ENCODE results near the gene ITGAV. TPM values are rescaled to one million over a fixed set of nuclear protein-coding genes. Genes with fewer than 3 reads are reported as not detected.

Gene ITGAV
- total RNA-seq, 1 donor from 2014 or later, result 115 TPM

DNA sequence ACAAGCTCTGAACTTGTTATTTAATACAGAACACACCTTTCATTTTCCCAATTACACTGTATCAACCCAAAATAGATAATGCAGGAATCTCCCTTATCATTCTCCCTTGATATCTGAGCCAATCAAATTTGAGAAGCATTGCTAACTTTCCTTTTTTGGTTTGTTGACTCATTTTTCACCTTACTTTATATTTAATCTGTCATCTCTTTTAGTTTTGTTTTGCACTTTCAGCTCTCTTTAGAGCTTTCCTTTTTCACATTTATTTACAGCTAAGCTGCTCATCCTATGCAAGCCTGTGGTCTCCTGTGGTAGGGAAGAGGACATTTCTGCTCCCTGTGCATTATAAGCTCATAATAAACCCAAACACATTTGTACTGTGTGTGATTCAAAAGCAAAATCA is 50.1 kb downstream of the ITGAV start:
- no peaks in the 10 kb centered on the region for H3K27me3 ChIP-seq
- H3K36me3 ChIP-seq, result peaks cover 12 to 48% of the 10 kb centered on the region in 2 donors
- H3K27ac ChIP-seq, result no peak overlapping the region
- H3K4me3 ChIP-seq, result no peak overlapping the region
- H3K9me3 ChIP-seq, result no peaks in the 10 kb centered on the region
- TF ChIP-seq, protein P1, sequence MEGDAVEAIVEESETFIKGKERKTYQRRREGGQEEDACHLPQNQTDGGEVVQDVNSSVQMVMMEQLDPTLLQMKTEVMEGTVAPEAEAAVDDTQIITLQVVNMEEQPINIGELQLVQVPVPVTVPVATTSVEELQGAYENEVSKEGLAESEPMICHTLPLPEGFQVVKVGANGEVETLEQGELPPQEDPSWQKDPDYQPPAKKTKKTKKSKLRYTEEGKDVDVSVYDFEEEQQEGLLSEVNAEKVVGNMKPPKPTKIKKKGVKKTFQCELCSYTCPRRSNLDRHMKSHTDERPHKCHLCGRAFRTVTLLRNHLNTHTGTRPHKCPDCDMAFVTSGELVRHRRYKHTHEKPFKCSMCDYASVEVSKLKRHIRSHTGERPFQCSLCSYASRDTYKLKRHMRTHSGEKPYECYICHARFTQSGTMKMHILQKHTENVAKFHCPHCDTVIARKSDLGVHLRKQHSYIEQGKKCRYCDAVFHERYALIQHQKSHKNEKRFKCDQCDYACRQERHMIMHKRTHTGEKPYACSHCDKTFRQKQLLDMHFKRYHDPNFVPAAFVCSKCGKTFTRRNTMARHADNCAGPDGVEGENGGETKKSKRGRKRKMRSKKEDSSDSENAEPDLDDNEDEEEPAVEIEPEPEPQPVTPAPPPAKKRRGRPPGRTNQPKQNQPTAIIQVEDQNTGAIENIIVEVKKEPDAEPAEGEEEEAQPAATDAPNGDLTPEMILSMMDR (IDR thresholded peaks at IDR 0.05), result no peak
- no peaks in the 10 kb centered on the region for H3K4me1 ChIP-seq
- intact Hi-C loops (cut with DNase I), result loop anchor here (5.0 kb wide), 2 partner anchors 53 to 153 kb away; partner anchors contain the start of gene ZC3H15
- DNase-seq (ENCODE audit: low spot score in 2 of 2), result no peak

DNA sequence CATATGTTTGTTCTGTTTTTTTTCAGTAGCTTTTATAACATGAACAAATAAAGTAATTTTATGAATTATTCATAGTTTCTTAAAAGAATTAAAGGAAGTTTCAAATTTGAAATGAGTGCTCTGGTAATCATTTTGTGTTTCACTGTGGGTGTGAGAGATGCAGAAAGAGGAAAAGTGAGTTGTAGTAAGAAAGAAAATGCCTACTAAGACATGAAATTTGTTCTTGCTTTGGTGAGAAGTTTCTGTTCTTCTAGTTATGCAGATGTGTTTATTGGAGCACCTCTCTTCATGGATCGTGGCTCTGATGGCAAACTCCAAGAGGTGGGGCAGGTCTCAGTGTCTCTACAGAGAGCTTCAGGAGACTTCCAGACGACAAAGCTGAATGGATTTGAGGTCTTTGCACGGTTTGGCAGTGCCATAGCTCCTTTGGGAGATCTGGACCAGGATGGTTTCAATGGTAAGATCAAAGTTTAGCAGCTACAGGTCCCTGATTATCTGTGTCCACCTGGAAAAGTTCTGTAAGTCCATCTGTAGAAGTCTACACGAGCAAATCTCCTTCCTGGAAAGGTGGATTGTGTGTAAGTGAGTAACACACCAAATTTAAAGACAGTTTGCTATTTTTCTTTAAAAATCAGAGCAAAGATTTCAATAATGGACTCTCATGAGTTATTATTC is 51.4 kb downstream of the ITGAV start:
- peaks cover 12 to 48% of the 10 kb centered on the region in 2 donors for H3K36me3 ChIP-seq
- peak overlapping the region in 1 of 2 donors; percentile 24 for H3K27ac ChIP-seq
- no peaks in the 10 kb centered on the region for H3K9me3 ChIP-seq
- no peak for DNase-seq (ENCODE audit: low spot score in 2 of 2)
- no peaks in the 10 kb centered on the region for H3K4me1 ChIP-seq
- intact Hi-C loops (cut with DNase I), result loop anchor here (1.0 to 5.0 kb wide), 3 partner anchors 54 to 154 kb away; partner anchors contain the start of gene ZC3H15
- H3K27me3 ChIP-seq, result no peaks in the 10 kb centered on the region
- H3K4me3 ChIP-seq, result no peak overlapping the region
- TF ChIP-seq, protein P1 (IDR thresholded peaks at IDR 0.05), result no peak

DNA sequence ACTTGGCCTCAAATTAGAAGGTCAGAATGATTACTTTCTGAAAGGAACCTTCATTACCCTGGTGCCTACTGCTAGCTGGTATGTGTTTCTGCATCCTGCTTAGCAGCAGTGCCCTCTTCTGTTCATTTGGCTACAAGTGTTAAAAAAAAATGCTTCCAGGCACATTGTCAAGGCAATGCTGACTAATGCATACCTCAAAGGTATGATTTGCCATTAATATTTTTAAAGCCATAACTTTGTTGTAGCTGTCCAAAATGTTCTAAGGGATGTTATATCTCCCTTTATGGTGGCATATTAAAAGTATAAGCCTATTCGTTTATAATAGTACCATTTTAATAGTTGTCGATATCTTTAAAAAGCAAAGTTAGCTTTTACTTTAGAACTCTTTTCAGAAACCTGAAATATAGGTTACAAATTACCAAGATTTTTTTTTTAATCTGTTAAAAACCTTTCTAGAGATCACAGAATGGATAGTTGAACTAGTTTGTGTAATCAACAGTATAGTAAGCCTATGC is 52.0 kb downstream of the ITGAV start:
- no peak for DNase-seq (ENCODE audit: low spot score in 2 of 2)
- Histone ChIP-seq H3K36me3 (peaks cover 12 to 53% of the 10 kb centered on the region in 2 donors), H3K4me3 (no peak overlapping the region), H3K9me3 (no peaks in the 10 kb centered on the region), H3K4me1 (no peaks in the 10 kb centered on the region), H3K27ac (peak overlapping the region; percentile 8 to 24), H3K27me3 (no peaks in the 10 kb centered on the region)
- intact Hi-C loops (cut with DNase I), result loop anchor here (1.0 to 5.0 kb wide), 3 partner anchors 55 to 155 kb away; partner anchors contain the start of gene ZC3H15
- TF ChIP-seq, protein P1 (IDR thresholded peaks at IDR 0.05), result peak; percentile 63 to 81 (median 68)

DNA sequence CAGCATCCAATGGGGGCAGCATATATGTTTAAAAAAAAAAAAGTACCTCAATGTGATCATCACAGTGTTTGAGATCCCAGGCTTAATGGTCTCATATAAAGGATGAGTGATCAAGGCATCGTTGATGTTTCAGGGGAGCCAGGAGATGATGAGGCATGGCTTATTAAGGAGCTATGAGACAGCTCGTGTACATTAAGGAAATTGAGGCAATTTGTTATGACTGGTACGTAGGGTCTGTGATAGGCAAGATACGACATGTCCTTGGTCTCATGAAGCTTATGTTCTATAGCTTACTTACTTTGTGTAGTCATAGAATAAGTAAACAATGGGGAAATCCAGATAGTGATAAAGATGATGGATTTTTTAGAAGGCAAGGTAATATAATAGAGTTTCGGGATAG is 54.9 kb downstream of the ITGAV start:
- DNase-seq (ENCODE audit: low spot score in 2 of 2), result no peak
- Histone ChIP-seq H3K27ac (no peak overlapping the region), H3K4me3 (no peak overlapping the region), H3K27me3 (no peaks in the 10 kb centered on the region), H3K36me3 (peaks cover 15 to 52% of the 10 kb centered on the region in 2 donors), H3K4me1 (no peaks in the 10 kb centered on the region), H3K9me3 (no peaks in the 10 kb centered on the region)
- intact Hi-C loops (cut with DNase I), result loop anchor here (5.0 kb wide), 2 partner anchors 57 to 157 kb away; partner anchors contain the start of gene ZC3H15
- TF ChIP-seq, protein P1 (IDR thresholded peaks at IDR 0.05), result no peak

DNA sequence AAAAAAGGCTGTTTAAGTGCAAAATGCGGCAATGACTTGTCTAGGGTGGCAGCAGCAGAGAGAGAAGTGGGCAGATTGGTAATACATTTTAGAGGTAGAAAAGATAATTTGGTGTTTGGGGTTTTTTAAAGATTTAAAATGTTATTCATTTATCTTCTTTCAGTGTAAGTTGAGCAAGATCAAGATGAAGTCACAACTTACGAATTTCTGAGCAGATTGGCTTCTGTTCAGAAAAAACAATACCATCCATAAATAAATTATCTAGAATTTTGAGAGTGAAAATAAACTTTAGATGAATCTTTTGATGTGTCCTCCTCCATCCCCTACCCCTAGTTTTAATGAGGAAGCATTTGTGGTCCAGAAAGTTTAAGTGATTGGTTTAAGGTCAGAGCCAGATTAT is 56.1 kb downstream of the ITGAV start:
- Histone ChIP-seq H3K4me3 (no peak overlapping the region), H3K4me1 (no peaks in the 10 kb centered on the region), H3K27me3 (no peaks in the 10 kb centered on the region), H3K27ac (peak overlapping the region in 1 of 2 donors; percentile 17), H3K9me3 (no peaks in the 10 kb centered on the region), H3K36me3 (peaks cover 15 to 60% of the 10 kb centered on the region in 2 donors)
- TF ChIP-seq, protein P1 (IDR thresholded peaks at IDR 0.05), result no peak
- no peak for DNase-seq (ENCODE audit: low spot score in 2 of 2)
- intact Hi-C loops (cut with DNase I), result no loop called here
